T-helper 1 cell treated with Interleukin-12 subunit alpha and Interleukin-12 subunit beta and Interleukin-4 antibody, amounts not matched to agents 30 ng/mL and 1 ng/mL, for 36 hours (primary cell): ENCODE results near the gene SYT7. TPM values are rescaled to one million over a fixed set of nuclear protein-coding genes. Genes with fewer than 3 reads are reported as not detected.

Experiments used
- intact Hi-C: fragments of 100-400 bp; cut with micrococcal nuclease; formaldehyde crosslinking; loops from one replicate; pipeline ENCODE4 v1.15.1; 2024
- total RNA-seq: library from RNA; stranded (reverse); gene quantifications from 2 replicates; pipeline ENCODE4 v1.2.3, GENCODE V29; 2022

SYT7 gene
- total RNA-seq, 1 donor from 2014 or later, result not detected

GRCh38 chr11:61586792-61587430, 6.0 kb upstream of the SYT7 start:
- intact Hi-C loops, result loop anchor here (10.0 kb wide), 1 partner anchor 252 kb away; the partner anchor contains the start of genes DDB1 and TKFC

- intact Hi-C loops, result loop anchor here (10.0 kb wide), 1 partner anchor 250 kb away; the partner anchor contains the start of genes DDB1 and TKFC
Observed at GRCh38 chr11:61585115-61585514, 4.2 kb upstream of the SYT7 start.

DNA sequence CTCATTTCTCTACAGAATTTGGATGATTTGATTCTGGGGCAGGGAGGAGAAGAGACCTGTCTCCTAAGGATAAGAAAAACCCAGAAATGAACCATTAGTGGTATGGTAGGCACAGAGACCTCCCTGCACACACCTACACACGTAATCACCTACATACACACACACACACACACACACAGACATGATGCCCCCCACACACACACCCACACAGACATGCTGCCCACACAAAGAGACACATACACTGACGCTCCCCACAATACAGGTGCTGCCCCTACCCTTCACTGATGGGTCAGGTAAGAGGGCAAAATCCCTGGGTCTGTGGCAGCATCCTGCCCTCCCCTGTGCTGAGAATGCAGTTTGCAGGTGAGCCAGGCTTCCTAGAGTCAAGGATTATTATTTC, 1.1 kb upstream of the SYT7 start:
- intact Hi-C loops, result loop anchor here (1.0 to 10.0 kb wide), 5 partner anchors 15 to 443 kb away; partner anchors contain the start of genes CPSF7, DDB1, LRRC10B and TKFC

DNA sequence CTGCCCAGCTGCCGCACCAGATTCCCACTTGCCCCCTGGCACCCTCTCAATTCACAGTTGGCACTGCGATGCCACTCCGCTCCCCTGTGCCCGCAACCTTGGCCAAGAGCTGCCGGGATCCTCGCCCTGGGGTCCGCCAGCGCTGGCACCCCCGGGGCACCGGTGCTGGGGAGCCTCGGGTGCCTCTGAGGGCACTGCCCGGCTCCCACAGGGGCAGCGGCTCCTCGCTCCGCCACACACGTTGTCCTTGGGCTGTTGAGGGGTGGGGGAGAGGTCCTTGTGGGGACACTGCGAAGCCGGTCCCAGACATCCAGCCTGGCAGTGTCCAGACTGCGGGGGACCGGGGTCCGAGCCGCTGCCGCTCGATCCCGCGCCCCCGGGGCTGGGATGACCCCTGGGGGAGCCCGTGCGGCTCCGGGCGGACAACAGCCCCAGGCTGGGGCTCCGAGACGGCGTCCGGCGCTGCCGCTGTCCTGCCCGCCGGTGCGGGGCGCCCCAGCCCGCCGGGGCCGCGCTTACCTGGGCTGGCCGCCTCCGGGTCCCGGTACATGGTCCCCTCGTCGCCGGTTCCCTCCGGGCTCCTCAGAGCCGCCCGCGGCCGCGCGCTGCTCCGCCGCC, 496 bp downstream of the SYT7 start:
- intact Hi-C loops, result loop anchor here (2.0 to 10.0 kb wide), 2 partner anchors 72 to 246 kb away; partner anchors contain the start of genes DDB1, LRRC10B and TKFC

- intact Hi-C loops, result loop anchor here (2.0 to 10.0 kb wide), 2 partner anchors 71 to 245 kb away; partner anchors contain the start of genes DDB1, LRRC10B and TKFC
Observed at GRCh38 chr11:61579676-61580270, 1.1 kb downstream of the SYT7 start.

DNA sequence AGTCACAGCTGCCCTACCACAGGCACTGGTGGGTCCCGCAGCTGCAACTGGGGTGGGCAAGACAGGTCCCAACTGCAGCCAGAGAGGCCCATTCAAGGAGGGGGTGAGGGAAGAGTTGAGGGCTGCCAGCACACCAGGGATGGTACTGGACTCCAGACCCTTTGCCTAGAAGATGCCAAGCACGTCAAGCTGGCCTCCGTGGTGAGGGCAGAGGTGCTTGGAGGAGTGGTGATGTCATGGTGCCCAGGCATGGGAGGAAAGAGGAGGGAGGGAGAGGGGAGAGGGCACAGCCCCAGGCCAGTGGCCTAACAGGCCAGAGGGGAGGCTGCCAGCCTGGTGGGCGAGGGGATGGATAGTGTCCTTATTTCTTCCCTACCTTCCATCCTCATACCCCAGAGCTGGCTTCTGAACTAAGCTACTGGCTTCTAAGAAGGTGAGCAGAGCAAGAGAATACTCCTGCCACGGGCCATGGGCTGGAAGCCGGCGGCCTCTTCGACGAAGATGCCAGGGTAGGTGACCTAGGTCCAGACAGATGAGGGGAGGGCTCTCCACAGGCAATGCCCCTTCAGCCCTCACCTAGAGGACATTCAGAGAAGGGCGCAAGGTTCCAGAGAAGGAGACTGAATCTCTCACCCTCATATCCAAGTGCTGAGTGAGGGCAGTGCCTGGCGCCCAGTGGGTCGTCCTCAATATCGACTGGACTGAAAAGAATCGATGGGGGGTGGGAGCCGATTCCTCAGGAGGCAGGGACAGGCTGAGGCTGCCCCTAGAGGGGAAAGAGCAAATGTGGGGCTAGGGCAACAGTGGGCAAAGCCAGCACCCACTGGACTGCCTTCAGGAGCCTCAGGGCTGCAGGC, 1.8 kb downstream of the SYT7 start:
- intact Hi-C loops, result no loop called here

GRCh38 chr11:61577383-61578118, 3.3 kb downstream of the SYT7 start:
- intact Hi-C loops, result no loop called here

- intact Hi-C loops, result no loop called here
Observed at GRCh38 chr11:61575886-61576861, 4.7 kb downstream of the SYT7 start.

DNA sequence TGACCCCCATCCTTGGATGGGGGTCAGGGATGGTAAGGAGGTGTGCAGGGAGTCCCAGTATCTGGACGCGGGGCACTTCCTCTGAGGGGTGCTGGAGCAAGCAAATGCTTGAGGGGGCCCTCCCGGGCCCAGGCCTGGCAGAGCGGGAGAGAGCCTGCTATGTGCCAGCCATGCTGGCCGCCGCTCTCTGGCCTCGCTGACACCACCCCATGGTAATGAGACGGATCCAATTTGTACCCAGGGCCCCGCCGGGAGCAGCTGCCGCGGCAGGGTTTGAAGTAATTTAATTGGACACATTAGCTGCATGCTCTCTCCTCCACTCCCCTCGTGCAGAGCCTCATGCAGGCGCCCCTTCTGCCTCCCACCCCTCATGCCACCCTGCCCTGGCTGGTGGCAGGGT, 6.3 kb downstream of the SYT7 start:
- intact Hi-C loops, result no loop called here

DNA sequence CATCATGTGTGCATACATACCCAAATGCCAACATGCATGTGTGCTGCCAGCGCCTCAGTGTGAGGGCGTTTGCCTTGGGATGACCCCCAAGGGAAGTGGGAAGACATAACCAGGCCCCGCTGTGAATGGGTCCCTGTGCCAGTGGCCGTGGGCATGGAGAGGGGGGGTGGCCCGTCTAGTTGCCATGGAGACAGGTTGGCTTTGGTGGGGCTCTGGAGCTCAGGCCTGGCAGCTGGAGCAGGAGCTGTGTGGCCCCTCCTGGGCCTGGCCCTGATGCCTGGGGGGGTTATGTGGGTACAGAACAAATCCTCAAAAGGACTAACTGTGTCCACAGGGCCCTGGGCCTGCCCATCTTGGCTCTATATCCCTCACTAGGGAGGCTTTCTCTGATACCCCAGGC, 8.0 kb downstream of the SYT7 start:
- intact Hi-C loops, result no loop called here

GRCh38 chr11:61571869-61572268, 9.0 kb downstream of the SYT7 start:
- intact Hi-C loops, result no loop called here

DNA sequence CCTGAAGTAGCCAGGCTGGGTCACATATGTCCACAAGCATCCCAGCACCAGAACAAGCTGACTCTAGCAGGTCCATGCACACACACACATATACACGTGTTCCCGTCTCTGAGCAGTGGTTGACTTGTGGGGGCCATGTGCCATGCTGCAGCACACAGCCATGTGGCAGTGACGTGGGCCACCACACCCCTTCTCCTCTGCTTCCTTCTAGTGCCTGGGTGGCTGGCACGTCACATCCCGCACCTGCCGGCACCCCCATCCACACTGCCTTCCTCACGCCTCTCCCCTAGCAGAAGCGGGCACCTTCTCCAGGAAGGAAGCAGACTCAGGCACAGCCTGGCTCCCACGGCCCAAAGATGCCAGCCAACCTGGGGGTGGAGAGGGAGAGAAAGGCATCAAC, 9.5 kb downstream of the SYT7 start:
- intact Hi-C loops, result no loop called here

DNA sequence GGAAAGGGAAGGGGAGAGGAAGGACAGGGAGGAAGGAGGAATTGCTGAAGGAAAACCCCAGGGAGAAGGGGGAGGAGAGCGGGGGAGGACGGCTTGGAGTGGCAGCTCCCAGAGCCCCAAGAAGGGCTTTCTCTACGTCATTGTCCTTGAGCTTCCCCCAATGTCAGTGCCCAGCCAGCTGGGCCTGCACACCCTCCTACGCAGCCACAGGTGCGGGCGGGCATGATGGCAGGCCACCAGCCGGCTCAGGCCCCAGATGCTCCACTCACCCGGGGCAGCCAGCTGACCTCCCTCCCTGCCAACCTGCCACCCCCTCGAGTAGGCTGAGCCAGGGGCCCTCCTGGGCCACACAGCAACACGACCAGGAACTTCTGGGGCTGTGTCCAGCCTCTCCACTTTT, 11.2 kb downstream of the SYT7 start:
- intact Hi-C loops, result no loop called here

- intact Hi-C loops, result no loop called here
Observed at GRCh38 chr11:61569018-61569417, 11.9 kb downstream of the SYT7 start.

- intact Hi-C loops, result loop anchor here (1.0 kb wide), 1 partner anchor 14 kb away; the partner anchor contains the start of gene SYT7
Observed at GRCh38 chr11:61567286-61568061, 13.4 kb downstream of the SYT7 start.

- intact Hi-C loops, result no loop called here
Observed at GRCh38 chr11:61564936-61565696, 15.8 kb downstream of the SYT7 start.

DNA sequence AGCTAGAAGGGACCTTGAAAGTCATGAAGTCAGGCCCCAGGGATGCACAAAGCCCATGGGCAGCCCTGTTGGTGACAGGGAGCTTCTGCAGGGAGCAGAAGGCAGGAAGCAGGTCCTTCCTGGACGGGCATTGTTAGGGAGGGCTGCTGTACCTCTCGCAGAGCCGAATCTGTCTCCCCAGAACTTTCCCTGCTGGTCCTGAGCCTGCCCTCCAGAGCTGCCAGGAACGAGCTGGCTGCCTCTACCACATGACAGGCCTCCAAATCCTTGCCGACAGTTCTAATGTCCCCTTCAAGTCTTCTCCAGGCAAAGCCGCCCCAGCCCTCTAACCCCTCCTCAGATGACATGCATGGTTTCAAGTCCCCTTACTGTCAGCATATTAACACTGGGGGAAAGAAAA, 20.1 kb downstream of the SYT7 start:
- intact Hi-C loops, result no loop called here

DNA sequence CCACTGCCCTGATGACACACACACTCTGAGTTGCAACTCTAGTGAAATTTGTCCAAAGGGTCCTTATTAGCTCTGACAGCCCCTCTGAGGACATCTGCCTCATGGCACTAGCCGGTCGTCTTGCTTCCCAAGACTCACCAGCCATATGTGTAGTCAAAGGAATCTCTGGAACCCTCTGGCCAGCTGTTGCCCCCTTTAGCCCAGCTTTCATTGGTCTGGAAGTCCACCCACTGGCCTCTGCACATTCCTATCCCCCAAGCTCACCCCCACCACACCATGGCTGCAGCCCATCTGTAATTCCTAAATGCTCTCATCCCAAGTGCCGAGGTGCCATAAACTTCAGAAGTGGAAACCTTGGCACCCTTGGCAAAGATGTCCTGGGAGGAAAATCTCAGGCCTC, 24.3 kb downstream of the SYT7 start:
- intact Hi-C loops, result no loop called here
